Measurements from ENCODE around the gene TSC2.
"Not testable (repeated sequence)": the region's sequence is repeated elsewhere in the genome, so short reads cannot be mapped to it uniquely, and the experiment has no call there.

TSC2 gene

DNA sequence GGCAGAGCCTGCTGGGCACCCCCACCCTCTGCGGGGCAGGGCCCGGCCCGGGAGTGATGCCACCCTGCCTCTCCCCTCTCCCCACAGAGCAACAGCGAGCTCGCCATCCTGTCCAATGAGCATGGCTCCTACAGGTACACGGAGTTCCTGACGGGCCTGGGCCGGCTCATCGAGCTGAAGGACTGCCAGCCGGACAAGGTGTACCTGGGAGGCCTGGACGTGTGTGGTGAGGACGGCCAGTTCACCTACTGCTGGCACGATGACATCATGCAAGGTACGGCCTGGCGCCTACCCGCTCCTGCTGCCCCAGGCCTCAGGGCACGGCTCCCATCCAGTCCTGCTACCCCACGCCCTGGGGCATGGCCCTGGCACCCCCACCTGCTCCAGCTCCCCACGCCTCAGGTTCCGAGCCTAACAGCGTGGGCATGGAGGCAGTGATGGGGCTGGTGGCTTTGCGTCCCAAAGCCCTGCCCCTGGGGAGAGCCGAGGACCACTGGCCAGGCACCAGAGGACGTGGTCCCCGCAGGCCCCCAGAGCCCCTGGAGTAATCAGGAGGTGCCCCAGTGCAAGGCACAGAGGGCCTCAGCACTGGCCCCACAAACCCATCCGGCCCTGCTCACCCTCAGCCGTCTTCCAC, 38.4 kb downstream of the TSC2 start:
- DNase-seq (ENCODE audit: low read depth in 2 of 2): no peak

DNA sequence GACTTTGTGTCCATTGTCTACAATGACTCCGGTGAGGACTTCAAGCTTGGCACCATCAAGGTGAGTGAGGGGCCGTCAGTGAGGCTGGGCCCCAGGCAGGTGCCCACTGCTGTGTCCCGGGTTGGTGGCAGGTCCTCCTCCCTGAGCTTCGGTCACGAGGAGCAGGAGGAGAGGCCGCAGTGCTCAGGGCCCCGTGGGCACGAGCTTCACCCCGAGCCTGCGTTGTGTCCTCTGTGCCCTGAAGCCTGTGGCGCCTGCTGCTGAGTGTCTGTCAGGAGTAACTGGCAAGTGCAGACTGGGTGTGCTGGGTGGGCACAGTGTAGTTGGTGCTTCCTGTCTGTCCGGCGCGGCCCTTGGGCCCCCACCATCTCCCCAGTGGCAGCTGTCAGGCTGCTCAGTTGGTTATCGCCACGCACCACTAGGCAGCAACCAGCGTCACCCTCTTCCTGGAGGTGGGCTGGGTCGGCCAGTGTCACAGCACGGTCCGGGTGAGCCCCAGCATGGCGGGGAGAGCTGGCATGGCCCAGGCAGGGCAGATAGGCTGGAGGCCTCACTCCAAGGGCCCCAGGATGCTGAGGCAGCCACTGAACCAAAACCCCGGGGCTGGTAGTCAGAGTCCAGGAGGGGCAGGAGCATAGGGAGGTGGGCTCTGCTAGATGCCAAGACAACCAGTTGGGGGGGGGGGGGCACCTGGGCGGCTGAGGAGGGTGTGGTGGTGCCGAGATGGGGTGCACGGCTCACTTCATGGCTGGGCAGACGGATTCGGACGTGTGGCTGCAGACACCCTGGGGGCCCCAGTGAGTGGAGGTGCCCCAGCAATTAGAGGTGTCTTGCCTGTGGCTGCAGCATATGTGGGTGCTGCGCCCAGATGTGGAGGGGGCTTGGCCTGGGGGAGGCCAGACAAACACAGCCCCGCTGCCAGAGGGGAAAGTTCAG, 39.3 kb downstream of the TSC2 start:
- DNase-seq (ENCODE audit: low read depth in 2 of 2): no peak

DNA sequence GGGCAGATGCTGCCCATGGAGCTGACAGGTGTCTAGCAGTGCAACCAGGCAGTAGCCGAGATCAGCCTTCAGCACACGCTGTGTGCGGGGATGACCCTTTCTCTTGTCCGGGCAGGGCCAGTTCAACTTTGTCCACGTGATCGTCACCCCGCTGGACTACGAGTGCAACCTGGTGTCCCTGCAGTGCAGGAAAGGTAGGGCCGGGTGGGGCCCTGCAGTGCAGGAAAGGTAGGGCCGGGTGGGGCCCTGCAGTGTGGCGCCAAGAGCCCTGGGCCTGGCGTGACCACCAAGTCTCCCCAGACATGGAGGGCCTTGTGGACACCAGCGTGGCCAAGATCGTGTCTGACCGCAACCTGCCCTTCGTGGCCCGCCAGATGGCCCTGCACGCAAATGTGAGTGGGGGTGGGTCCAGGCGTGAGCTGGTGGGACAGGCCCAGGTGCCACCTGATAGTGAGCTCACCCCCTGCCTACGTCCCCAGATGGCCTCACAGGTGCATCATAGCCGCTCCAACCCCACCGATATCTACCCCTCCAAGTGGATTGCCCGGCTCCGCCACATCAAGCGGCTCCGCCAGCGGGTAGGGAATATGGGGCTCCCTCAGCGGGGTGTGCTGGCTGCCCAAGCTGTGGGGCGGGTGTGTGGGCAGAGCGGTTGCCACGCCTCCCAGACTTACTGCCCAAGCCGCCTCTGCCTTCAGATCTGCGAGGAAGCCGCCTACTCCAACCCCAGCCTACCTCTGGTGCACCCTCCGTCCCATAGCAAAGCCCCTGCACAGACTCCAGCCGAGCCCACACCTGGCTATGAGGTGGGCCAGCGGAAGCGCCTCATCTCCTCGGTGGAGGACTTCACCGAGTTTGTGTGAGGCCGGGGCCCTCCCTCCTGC, 40.2 kb downstream of the TSC2 start:
- DNase-seq (ENCODE audit: low read depth in 2 of 2): no peak

DNA sequence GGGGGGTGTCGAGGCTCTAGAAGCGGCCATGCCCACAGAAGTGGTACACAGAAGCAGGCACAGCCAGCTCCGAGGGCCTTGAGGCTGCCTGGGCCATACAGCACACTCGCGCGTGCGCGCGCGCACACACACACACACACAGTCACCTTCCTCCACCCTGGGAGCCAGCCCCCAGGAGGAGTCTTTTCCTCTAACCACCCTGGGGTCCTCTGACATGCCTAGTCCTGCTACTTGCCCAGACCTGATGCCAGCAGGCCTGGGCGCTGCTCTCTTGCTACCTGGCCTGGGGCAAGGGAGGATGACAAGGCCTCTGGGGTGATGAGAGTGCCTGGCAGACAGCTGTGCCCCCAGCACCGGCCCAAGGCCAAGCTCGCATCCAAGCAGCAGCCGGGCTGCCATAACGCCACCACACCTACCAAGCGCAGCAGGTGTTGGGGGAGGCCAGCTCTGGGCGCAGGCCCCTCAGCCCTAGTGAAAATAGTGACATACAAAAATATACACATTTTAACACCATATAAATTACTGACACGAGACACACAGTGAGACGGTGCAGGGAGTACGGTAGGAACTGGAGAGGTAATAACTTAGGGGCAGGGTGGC, 41.1 kb downstream of the TSC2 start:
- DNase-seq (ENCODE audit: low read depth in 2 of 2): no peak

DNA sequence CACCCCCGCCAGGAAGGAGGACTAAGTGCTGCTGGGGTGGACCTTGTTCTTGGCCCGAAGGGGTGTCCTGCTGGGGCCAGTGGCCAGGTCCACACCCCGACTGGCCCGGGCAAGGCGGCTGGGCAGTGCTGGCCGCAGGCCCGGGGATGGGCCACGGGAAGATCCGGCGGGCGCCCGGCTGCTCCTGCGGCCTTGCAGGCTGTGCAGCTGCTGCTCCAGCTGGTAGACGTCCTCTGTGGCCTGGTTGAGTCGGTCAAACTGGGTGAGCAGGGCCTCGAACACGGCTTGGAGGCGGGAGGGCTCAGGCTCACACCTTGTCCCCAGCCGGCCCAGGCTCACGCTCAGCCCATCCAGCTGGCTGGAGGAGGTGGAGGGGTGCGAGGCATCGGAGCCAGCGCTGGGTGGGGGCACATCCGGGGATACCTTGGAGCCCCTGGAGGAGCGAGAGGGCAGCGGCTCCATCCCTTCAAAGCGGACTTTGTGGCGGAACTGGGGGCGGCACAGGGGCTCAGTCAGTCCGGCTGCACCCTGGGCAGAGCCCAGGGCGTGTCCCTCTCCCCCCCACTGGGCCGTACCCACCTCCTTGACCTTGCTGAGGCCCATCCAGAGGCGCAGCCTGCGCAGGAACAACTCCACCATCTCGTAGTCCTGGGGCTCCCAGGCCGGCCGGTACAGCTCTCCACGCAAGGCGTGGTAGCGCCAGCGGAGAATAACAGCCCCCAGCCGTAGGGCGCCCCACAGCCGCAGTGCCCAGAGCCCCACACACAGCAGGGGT, 42.1 kb downstream of the TSC2 start:
- DNase-seq (ENCODE audit: low read depth in 2 of 2): no peak

DNA sequence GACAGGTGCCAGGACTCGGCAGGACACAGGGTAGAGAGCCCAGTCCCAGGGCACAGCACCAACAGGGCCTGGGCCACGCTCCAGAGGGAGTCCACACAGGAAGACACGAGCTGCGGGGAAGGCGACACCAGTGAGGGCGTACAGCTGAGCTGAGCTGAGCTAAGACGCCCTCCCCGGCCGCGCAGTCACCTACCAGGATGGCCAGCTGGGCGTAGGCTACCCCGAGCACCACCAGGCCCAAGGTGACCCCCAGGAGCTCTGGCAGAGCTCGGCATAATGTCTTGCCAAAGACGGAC, 42.6 kb downstream of the TSC2 start:
- no peak for DNase-seq (ENCODE audit: low read depth in 2 of 2)

DNA sequence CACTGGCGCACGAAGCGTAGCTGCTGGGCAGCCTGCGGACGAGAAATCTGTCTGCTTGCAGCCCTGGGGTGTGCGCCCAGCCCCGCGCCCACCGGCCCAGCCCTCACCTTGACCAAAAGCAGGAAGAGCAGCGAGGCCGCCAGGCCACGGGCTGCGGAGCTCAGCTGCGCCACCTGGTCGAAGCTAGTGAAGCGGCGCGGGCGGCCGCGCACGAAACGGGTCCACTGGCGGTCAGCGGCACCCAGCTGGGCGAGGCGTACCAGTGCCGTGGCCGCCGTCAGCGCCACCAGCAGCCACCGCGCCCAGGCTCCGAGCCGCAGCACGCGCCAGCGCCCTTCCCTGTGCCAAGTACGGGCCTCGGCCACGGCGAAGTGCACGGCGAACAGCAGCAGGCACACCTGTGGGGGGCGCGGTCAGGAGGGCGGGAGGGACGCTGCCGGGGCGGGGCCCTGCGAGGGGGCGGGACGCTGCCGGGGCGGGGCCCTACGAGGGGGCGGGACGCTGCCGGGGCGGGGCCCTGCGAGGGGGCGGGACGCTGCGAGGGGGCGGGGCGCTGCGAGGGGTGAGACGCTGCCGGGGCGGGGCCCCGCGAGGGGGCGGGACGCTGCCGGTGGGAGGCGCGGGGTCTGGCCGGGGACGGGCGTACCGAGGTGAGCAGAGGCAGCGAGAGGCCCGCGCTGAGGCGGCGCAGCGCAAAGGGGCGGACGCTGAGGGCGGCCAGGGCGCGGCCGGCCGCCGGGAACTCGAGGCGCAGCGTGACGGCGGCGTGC, 43.2 kb downstream of the TSC2 start:
- DNase-seq (ENCODE audit: low read depth in 2 of 2): peak in 1 of 2 donors; percentile 19

DNA sequence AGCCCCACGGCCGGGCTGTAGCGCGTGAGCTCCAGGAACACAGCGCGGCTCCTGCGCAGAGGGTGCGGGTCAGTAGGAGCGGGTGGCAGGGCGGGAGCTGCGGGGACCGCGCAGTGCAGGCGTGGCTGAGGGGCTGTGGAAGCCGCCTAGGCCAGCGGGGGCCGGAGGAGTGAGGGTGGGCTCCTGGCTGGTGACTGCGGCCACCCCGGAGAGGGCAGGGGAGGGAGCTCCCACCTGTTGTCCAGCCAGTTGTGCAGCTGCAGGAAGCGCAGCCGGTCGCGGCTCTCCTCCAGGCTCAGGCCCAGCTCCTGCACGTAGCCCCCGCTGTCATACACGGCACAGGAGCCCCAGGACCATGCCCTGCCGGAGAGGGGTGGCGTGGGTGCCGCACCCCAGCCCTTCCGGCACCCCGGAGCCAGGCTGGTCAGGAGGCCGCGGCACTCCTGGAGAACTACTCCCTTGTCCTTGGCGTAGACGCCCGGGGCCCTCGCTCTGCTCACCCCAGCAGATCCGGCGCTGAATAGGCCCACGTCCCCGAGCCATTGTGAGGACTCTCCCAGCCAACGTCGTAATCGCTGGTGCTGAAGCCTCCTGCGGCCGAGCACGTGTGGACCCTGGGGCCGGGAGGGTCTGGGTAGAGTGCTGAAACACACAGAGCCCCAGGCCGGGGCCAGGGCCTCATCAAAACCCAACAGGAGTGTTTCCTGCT, 43.9 kb downstream of the TSC2 start:
- no peak for DNase-seq (ENCODE audit: low read depth in 2 of 2)

DNA sequence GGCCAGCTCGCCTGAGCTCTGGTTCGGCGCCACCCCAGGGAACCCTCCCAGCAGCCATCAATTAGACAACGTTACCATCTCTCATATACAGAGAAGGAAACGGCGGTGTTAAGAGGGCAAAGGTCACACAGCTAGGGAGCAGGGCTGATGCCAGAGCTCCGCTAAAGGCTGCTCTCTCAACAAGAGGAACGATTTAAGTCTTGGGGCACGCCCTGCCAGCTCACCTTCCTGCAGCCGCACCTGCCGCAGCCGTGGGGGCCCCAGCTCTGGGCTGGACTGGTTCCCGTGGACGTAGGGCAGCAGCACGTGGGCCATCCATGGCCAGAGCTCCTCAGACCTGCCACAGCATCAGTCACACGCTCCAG, 44.5 kb downstream of the TSC2 start:
- no peak for DNase-seq (ENCODE audit: low read depth in 2 of 2)

DNA sequence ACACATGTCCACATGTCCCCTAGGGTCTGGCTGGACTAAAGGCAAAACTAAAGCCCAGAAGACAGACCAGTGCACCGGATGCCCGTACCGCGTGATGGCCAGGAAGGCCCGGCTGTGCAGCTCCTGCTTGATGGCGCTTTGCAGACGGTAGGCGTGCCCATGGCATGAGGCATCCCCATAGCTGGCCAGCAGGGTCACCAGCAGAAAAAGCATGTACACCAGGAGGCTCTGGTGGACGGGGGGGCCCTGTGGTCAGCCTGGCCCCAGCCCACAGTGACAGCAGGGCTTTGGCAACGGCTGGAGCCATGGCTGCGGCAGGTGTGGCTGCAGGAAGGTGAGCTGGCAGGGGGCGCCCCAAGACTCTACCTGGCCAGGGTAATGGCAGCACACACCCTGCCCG, 45.1 kb downstream of the TSC2 start:
- no peak for DNase-seq (ENCODE audit: low read depth in 2 of 2)

DNA sequence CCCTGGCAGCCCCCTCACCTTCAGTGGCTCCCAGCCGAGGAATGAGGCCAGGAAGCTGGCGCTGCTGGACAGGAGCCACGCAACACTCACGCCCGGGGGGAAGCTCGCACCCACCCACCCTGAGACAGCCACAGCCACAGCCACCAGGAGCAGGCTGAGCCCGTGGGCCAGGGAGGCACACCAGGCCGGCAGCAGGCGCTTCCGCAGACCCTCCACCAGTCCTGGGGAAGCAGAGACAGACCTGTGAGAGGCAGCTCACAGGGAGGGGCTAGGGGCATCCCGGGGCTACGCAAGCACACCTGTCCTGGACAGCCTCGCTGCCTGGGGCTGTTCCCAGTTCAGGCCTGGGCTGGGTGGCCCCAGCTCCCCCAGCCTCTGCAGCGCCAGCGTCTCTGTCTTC, 46.0 kb downstream of the TSC2 start:
- no peak for DNase-seq (ENCODE audit: low read depth in 2 of 2)

DNA sequence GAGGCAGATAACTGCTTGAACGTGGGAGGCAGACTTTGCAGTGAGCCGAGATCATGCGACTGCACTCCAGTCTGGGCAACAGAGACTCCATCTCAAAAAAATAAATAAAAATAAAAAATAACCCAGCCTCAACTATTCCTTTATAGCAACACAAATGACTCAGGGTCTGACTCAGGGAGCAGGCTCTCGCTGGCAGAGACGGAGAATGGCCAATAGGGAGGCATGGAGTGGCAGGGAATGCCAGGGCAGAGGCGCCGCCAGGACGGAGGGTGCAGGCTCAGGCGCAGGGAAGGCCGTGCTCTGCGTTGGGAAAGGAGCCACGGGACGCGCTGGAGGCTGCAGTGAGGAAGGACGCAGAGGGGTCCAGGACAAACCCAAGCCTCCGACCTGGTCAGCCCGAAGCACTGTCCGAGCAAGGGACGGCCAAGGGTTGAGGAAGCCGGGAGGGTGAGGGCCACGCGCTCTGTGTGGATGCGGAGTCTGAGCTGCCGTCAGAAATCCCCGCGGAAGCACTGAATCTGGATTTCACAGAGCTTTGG, 47.6 kb downstream of the TSC2 start:
- no peak for DNase-seq (ENCODE audit: low read depth in 2 of 2)

DNA sequence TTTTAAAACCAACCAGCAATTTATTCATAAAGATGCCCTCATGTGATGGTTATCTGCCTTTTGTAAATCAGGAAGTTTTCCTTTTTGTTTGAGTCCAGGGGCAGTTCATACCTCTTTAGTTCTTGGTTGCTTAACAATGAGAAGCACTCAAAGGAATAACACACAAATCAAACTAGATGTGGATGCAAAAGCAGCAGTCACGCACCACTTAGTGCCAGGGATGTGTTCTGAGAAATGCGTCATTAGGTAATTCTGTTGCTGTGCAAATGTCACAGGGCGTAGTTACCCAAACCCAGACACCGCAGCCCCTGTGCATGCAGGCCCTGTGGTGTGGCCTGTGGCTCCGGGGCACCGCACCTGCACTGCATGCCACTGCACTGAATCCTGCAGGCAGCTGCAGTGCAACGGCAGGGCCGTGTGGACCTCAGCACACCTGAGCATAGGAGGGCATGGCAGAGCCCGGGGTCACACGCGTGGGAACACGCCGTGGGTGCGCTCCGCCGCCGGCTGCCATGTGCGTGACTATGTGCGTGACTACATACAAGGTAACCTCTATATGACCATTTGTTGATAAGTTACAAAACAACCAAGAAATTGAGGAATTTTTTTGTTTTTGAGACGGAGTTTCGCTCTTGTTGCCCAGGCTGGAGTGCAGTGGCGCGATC, 48.3 kb downstream of the TSC2 start:
- DNase-seq (ENCODE audit: low read depth in 2 of 2): no peak

DNA sequence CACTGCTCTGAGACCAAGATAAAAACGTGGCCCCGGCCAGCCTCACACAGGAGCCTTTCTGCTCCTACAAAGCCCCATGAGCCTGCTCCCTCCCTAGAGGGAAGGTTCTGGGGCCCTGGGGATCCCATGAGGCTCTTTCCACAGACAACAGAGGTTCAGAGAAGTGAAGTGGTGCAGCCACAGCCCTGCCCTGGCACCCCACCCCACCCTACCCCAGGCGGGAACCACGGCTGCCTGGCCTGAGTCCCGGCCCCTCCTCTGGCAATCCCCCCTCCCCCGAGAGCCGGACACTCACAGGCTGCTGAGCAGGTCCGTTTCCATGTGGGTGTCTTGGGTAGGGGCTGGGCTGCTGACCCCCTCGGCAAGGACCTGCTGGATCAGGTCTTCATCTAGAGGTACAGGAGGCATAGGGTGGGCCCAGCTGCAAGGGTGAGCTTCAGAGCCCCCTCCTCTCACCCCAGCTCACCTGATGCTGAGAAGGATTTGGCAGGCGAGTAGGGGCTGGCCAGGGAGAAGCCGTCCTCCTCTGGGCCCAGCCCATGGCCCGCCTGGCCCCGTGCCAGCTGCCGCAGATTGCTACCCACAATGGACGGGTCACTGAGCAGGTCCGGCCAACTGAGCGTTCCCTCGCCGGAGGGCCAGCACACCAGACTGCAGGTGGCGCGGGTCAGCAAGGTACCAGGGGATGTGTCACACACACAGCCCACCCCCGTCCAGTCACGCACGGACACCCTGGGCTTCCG, 49.2 kb downstream of the TSC2 start:
- no peak for DNase-seq (ENCODE audit: low read depth in 2 of 2)

DNA sequence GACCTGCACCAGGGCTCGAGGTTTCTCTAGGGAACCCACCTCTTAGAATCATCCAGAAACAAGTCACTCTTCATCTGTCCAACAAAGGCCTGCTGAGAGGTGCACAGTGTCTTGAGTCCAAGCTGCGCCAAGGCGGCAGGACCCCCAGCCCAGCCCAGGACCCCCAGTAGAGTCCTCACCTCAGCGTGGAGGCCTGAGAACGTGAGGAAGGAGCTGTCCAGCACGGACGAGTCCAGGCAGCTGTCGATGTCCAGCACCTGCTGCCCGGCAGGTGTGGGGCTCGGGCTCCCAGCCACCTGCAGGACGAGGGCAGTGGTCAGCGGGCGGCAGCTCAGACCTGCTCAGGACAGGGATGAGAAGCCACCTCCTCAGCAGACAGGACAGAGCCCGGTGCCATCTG, 49.9 kb downstream of the TSC2 start:
- DNase-seq (ENCODE audit: low read depth in 2 of 2): not testable (repeated sequence)

DNA sequence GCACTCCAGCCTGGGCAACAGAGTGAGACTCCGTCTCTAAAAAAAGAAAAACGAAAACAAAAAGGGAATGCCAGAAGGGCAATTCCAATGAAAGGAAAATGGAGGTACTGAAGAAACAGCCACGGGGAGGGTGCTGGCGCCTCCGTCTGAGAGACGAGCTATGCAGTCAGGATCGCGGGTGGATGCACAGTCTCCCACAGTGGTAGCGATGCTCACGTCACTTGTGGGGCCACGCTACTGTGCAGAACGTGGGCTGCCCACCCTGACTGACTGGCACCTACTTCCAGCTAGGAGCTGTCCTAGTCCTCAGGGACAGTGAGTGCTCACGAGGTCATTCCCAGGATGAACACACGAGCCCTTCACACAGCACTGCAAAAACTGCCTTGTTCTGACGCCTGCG, 53.8 kb downstream of the TSC2 start:
- DNase-seq (ENCODE audit: low read depth in 2 of 2): not testable (repeated sequence)

DNA sequence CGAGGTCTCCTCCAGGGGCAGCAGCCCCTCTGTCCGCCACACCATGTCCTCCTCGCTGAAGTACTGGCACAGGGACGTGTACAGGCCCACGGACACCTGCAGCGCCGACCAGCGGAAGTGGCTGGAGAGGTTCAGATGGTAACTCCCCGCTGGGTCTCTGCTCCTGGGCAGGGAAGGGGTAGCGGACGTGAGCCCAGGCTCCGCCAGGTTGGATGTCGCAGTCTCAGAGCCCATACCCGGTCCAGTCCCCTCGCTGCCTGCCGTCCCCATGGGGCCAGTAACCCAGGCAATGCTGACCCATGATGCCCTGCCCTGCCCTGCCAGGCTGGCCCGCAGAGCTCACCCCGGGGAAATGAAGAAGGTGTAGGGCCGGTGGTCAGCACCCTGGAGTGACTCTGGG, 54.7 kb downstream of the TSC2 start:
- no peak for DNase-seq (ENCODE audit: low read depth in 2 of 2)

DNA sequence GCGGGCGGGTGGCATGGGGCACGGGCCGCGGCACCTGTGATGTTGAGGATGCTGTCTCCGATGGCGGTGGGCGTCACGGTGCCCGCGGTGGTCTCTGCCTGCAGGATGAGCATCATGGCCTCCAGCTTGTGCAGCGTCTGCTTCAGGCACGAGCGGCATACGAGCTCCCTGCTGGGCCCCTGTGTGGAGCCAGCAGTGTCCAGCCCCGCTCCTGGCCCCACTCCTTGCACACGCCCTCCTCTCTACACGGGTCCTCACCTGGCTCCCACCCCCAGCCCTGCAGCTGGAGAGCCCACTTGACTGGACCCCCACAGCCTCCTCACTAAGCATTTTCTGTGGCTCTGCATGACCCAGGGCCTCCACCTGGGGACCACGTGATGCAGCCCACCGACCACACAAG, 56.7 kb downstream of the TSC2 start:
- not testable (repeated sequence) for DNase-seq (ENCODE audit: low read depth in 2 of 2)

All from stimulated activated CD4-positive, alpha-beta T cell treated with anti-CD3 and anti-CD28 coated beads, Interleukin-4, amount 100 ng/mL, for 48 hours (primary cell).